Medulla oblongata (tissue), 1 donor: ENCODE measurements around the gene ZC3H12A.

Source experiments
- DNase-seq: peaks from one replicate; pipeline ENCODE4 v3.0.0-alpha.2; 2015; ENCODE audit errors: extremely low spot score

Gene ZC3H12A

GRCh38 chr1:37474046-37474696, at the start of gene ZC3H12A:
ZC3H12A (plus strand) TSS chr1:37474580; CDS start chr1:37475497, 917 bp downstream.
- peak; percentile 95 for DNase-seq

- DNase-seq = peak; percentile 14
These were observed 49.2 kb upstream of the ZC3H12A start for GRCh38 chr1:37425221-37425620.

GRCh38 chr1:37429029-37429428, 45.4 kb upstream of the ZC3H12A start:
- DNase-seq = no peak

- no peak for DNase-seq
These were observed 44.0 kb upstream of the ZC3H12A start for GRCh38 chr1:37430103-37430985.

- DNase-seq = no peak
These were observed 41.7 kb upstream of the ZC3H12A start for GRCh38 chr1:37432716-37433115.

GRCh38 chr1:37433171-37433570, 41.2 kb upstream of the ZC3H12A start:
- no peak for DNase-seq

GRCh38 chr1:37434292-37435225, 39.8 kb upstream of the ZC3H12A start:
- peak; percentile 79 for DNase-seq

- DNase-seq = no peak
These were observed 37.3 kb upstream of the ZC3H12A start for GRCh38 chr1:37437087-37437486.

GRCh38 chr1:37438037-37438868, 36.1 kb upstream of the ZC3H12A start:
- no peak for DNase-seq

- no peak for DNase-seq
These were observed 35.5 kb upstream of the ZC3H12A start for GRCh38 chr1:37438869-37439343.

- DNase-seq = no peak
These were observed 34.9 kb upstream of the ZC3H12A start for GRCh38 chr1:37439349-37439995.

GRCh38 chr1:37441490-37441889, 32.9 kb upstream of the ZC3H12A start:
- DNase-seq = no peak

- no peak for DNase-seq
These were observed 32.2 kb upstream of the ZC3H12A start for GRCh38 chr1:37442139-37442538.

- no peak for DNase-seq
These were observed 31.7 kb upstream of the ZC3H12A start for GRCh38 chr1:37442644-37443043.

- no peak for DNase-seq
These were observed 27.5 kb upstream of the ZC3H12A start for GRCh38 chr1:37446874-37447273.

GRCh38 chr1:37448185-37448584, 26.2 kb upstream of the ZC3H12A start:
- no peak for DNase-seq

- DNase-seq = no peak
These were observed 25.5 kb upstream of the ZC3H12A start for GRCh38 chr1:37448691-37449417.

- DNase-seq = no peak
These were observed 24.4 kb upstream of the ZC3H12A start for GRCh38 chr1:37449936-37450335.

- no peak for DNase-seq
These were observed 22.0 kb upstream of the ZC3H12A start for GRCh38 chr1:37452416-37452815.

GRCh38 chr1:37453647-37454046, 20.7 kb upstream of the ZC3H12A start:
- no peak for DNase-seq
